Prostate gland (tissue), 2 donors: ENCODE results near the gene CYS1. TPM values are rescaled to one million over a fixed set of nuclear protein-coding genes. Genes with fewer than 3 reads are reported as not detected.
A peak's percentile ranks its signal among the peaks of the same experiment; 100 is the strongest.
"Not testable (repeated sequence)": the region's sequence is repeated elsewhere in the genome, so short reads cannot be mapped to it uniquely, and the experiment has no call there.

Experiments
- DNase-seq: peaks from one replicate; pipeline ENCODE4 v3.0.0-alpha.2; 2019; ENCODE audit warnings: low spot score
- H3K27ac ChIP-seq, 2 donors: fragments of 200-600 bp; sonication (generic); 2 replicates each; pipeline ENCODE4 v1.5.1; 2017 to 2019
- H3K27me3 ChIP-seq: fragments of 200-600 bp; sonication (generic); replicated peaks from 2 replicates; pipeline ENCODE4 v1.5.1; 2019; ENCODE audit not compliant: insufficient read depth
- H3K36me3 ChIP-seq, 2 donors: fragments of 200-600 bp; sonication (generic); 1 replicate in 1 of 2; 2 replicates in 1 of 2; pipeline versions ENCODE4 v1.5.1 to v1.8.1; 2017 to 2019
- H3K4me1 ChIP-seq: fragments of 200-600 bp; sonication (generic); replicated peaks from 2 replicates; pipeline ENCODE4 v1.5.1; 2019
- H3K4me3 ChIP-seq, 2 donors: fragments of 200-600 bp; sonication (generic); 2 replicates each; pipeline ENCODE4 v1.5.1; 2017 to 2019
- H3K9me3 ChIP-seq: fragments of 200-600 bp; sonication (generic); 2 replicates; pipeline ENCODE4 v1.5.1; 2017
- CTCF ChIP-seq, 4 experiments: fragments of 200-600 bp in 2 of 4; fragments of 450-650 bp in 2 of 4; sonication (generic) in 2 of 4; IDR thresholded peaks; 1 replicate in 3 of 4; 2 replicates in 1 of 4; pipeline ENCODE4 v1.5.1; 2016 to 2019; ENCODE audit warnings: antibody characterized with exemption in 4 of 4, mild to moderate bottlenecking in 2 of 4, moderate library complexity in 2 of 4
- POLR2A ChIP-seq: fragments of 450-650 bp; IDR thresholded peaks from one replicate; pipeline ENCODE4 v1.6.1; 2016; ENCODE audit warnings: antibody characterized with exemption, mild to moderate bottlenecking
- POLR2AphosphoS5 ChIP-seq: sonication (generic); formaldehyde crosslinking; IDR thresholded peaks from one replicate; pipeline ENCODE4 v1.6.1; 2017; ENCODE audit warnings: antibody characterized with exemption
- WGBS: methylation state at CpG from one replicate; pipeline ENCODE4 v1.1.5; 2018; 5-methylcytosine and 5-hydroxymethylcytosine counted together
- intact Hi-C: fragments of 100-400 bp; cut with DNase I; formaldehyde crosslinking; loops from one replicate; pipeline ENCODE4 v1.14.2; 2022
- total RNA-seq, 2 donors: library from RNA; depleted of rRNA; stranded (reverse); fragments of >200 nt; gene quantifications; one replicate each; pipeline ENCODE4 v1.1.0, GENCODE V29; 2016

CYS1 gene
- total RNA-seq, 2 donors from 2014 or later = 1.5 to 5.2 TPM

GRCh38 chr2:10019174-10019573, 61.0 kb downstream of the CYS1 start:
- Histone ChIP-seq H3K4me1 (no peaks in the 10 kb centered on the region), H3K4me3 (no peak overlapping the region), H3K27ac (no peak overlapping the region), H3K36me3 (no peaks in the 10 kb centered on the region), H3K27me3 (no peaks in the 10 kb centered on the region), H3K9me3 (no peaks in the 10 kb centered on the region)
- intact Hi-C loops = no loop called here
- TF ChIP-seq POLR2AphosphoS5 = peak; percentile 46
- TF ChIP-seq POLR2A = no peak
- TF ChIP-seq CTCF (IDR thresholded peaks at IDR 0.05) = no peak
- 45% methylated on average over 8 of the region's 8 CpGs for WGBS
- DNase-seq = peak; percentile 28

- no peaks in the 10 kb centered on the region for H3K9me3 ChIP-seq
- no peak overlapping the region for H3K27ac ChIP-seq
- H3K4me1 ChIP-seq = no peaks in the 10 kb centered on the region
- 85% methylated on average over 5 of the region's 5 CpGs for WGBS
- intact Hi-C loops = no loop called here
- no peak overlapping the region for H3K4me3 ChIP-seq
- H3K36me3 ChIP-seq = no peaks in the 10 kb centered on the region
- no peaks in the 10 kb centered on the region for H3K27me3 ChIP-seq
- TF ChIP-seq POLR2AphosphoS5 (no peak), POLR2A (no peak), CTCF (IDR thresholded peaks at IDR 0.05) (no peak)
- no peak for DNase-seq
Observed at GRCh38 chr2:10017313-10017941, 62.8 kb downstream of the CYS1 start.

GRCh38 chr2:10016802-10017258, 63.4 kb downstream of the CYS1 start:
- Histone ChIP-seq H3K9me3 (no peaks in the 10 kb centered on the region), H3K4me3 (no peak overlapping the region), H3K36me3 (no peaks in the 10 kb centered on the region), H3K4me1 (no peaks in the 10 kb centered on the region), H3K27me3 (no peaks in the 10 kb centered on the region), H3K27ac (no peak overlapping the region)
- TF ChIP-seq POLR2AphosphoS5 (no peak), POLR2A (no peak), CTCF (IDR thresholded peaks at IDR 0.05) (no peak)
- DNase-seq = no peak
- intact Hi-C loops = no loop called here
- 86% methylated on average over 8 of the region's 8 CpGs for WGBS

- Histone ChIP-seq H3K9me3 (no peaks in the 10 kb centered on the region), H3K27ac (no peak overlapping the region), H3K4me1 (no peaks in the 10 kb centered on the region), H3K27me3 (no peaks in the 10 kb centered on the region), H3K36me3 (no peaks in the 10 kb centered on the region), H3K4me3 (no peak overlapping the region)
- DNase-seq = no peak
- TF ChIP-seq POLR2AphosphoS5 (no peak), CTCF (IDR thresholded peaks at IDR 0.05) (no peak), POLR2A (no peak)
- WGBS = 92% methylated on average over 35 of the region's 35 CpGs
- intact Hi-C loops = no loop called here
Observed at GRCh38 chr2:10016001-10016801, 64.0 kb downstream of the CYS1 start.

GRCh38 chr2:10015376-10015989, 64.7 kb downstream of the CYS1 start:
- intact Hi-C loops, H3K27me3 ChIP-seq, H3K27ac ChIP-seq, H3K9me3 ChIP-seq, H3K4me1 ChIP-seq, H3K36me3 ChIP-seq, H3K4me3 ChIP-seq, DNase-seq: not testable (repeated sequence)
- 92% methylated on average over 40 of the region's 44 CpGs for WGBS
